OCI-LY3 (cell line): ENCODE results near the gene VWA2.

Experiments used
- CTCF ChIP-seq: fragments of 200-600, 300-600 bp; sonication (generic); IDR thresholded peaks from 2 replicates; pipeline ENCODE4 v1.5.1; 2014; ENCODE audit warnings: antibody characterized with exemption, low read length, low read depth
- EZH2phosphoT487 ChIP-seq: fragments of 200-600 bp; shearing (Covaris generic); IDR thresholded peaks from 2 replicates; pipeline ENCODE4 v1.6.1; 2018; ENCODE audit warnings: antibody characterized with exemption, mixed run types, low read depth

GRCh38 chr10:114319406-114320248 lies 80.6 kb downstream of the VWA2 start:
- TF ChIP-seq CTCF = no peak
- no peak for TF ChIP-seq EZH2phosphoT487
